Sigmoid colon (tissue), 7 donors: ENCODE data around the gene NRXN3. TPM values are rescaled to one million over a fixed set of nuclear protein-coding genes. Genes with fewer than 3 reads are reported as not detected.

Experiments used
- DNase-seq: peaks from one replicate; pipeline ENCODE4 v3.0.0-alpha.2; 2019
- H3K27ac ChIP-seq, 4 donors: fragments of 200-600 bp; sonication (generic); one replicate each; pipeline ENCODE4 v1.5.1; 2016 to 2019; ENCODE audit warnings: mild to moderate bottlenecking in 1 of 4
- H3K27me3 ChIP-seq, 3 donors: fragments of 200-600 bp; sonication (generic); one replicate each; pipeline ENCODE4 v1.5.1; 2019; ENCODE audit warnings: mild to moderate bottlenecking in 1 of 3
- H3K36me3 ChIP-seq, 4 donors: fragments of 200-600 bp; sonication (generic); one replicate each; pipeline ENCODE4 v1.5.1; 2016 to 2019
- H3K4me1 ChIP-seq, 4 donors: fragments of 200-600 bp; sonication (generic); one replicate each; pipeline ENCODE4 v1.5.1; 2017 to 2019
- H3K4me3 ChIP-seq, 4 donors: fragments of 200-600 bp; sonication (generic); one replicate each; pipeline ENCODE4 v1.5.1; 2017 to 2019; ENCODE audit warnings: mild to moderate bottlenecking in 2 of 4, moderate library complexity in 1 of 4
- H3K9me3 ChIP-seq, 4 donors: fragments of 200-600 bp in 3 of 4; sonication (generic) in 3 of 4; one replicate each; pipeline versions ENCODE4 v1.5.1 to v1.6.1; 2013 to 2019
- CTCF ChIP-seq, 4 experiments: fragments of 450-650 bp in 3 of 4; fragments of 200-600 bp in 1 of 4; IDR thresholded peaks; one replicate each; pipeline ENCODE4 v1.5.1; 2016 to 2019; ENCODE audit warnings: antibody characterized with exemption in 4 of 4, mild to moderate bottlenecking in 3 of 4, moderate library complexity in 2 of 4
- EP300 ChIP-seq, 4 donors: sonication (generic); formaldehyde crosslinking; IDR thresholded peaks; one replicate each; pipeline ENCODE4 v1.6.1; 2017; ENCODE audit warnings: antibody characterized with exemption in 4 of 4
- POLR2A ChIP-seq, 2 donors: fragments of 450-650 bp; IDR thresholded peaks; one replicate each; pipeline ENCODE4 v1.6.1; 2016; ENCODE audit warnings: antibody characterized with exemption in 2 of 2, mild to moderate bottlenecking in 2 of 2, moderate library complexity in 2 of 2
- POLR2AphosphoS5 ChIP-seq, 4 donors: sonication (generic); formaldehyde crosslinking; IDR thresholded peaks; one replicate each; pipeline ENCODE4 v1.6.1; 2017; ENCODE audit warnings: antibody characterized with exemption in 4 of 4
- WGBS, 2 donors: extraction: QIAGEN DNeasy Blood & Tissue Kit; methylation state at CpG; one replicate each; pipeline ENCODE4 v1.1.7; 2013; 5-methylcytosine and 5-hydroxymethylcytosine counted together
- intact Hi-C: fragments of 100-400 bp; cut with DNase I; formaldehyde crosslinking; loops from one replicate; pipeline ENCODE4 v1.15.1; 2023
- polyA plus RNA-seq, 3 donors: library from polyadenylated mRNA; stranded (reverse); fragments of 200-250 nt; gene quantifications; one replicate each; pipeline ENCODE4 v1.2.3, GENCODE V29; 2013
- total RNA-seq, 4 donors: library from RNA; depleted of rRNA; stranded (reverse); fragments of >200 nt; gene quantifications; one replicate each; pipeline ENCODE4 v1.1.0, GENCODE V29; 2016
- donor health status: healthy with polysubstance abuse.
- donor health status: Bipolar disorder and iron deficiency.
- donor health status: healthy.

NRXN3 gene
- total and polyA plus RNA-seq, 7 donors = 0.23 to 46.3 (median 23.2) TPM

DNA sequence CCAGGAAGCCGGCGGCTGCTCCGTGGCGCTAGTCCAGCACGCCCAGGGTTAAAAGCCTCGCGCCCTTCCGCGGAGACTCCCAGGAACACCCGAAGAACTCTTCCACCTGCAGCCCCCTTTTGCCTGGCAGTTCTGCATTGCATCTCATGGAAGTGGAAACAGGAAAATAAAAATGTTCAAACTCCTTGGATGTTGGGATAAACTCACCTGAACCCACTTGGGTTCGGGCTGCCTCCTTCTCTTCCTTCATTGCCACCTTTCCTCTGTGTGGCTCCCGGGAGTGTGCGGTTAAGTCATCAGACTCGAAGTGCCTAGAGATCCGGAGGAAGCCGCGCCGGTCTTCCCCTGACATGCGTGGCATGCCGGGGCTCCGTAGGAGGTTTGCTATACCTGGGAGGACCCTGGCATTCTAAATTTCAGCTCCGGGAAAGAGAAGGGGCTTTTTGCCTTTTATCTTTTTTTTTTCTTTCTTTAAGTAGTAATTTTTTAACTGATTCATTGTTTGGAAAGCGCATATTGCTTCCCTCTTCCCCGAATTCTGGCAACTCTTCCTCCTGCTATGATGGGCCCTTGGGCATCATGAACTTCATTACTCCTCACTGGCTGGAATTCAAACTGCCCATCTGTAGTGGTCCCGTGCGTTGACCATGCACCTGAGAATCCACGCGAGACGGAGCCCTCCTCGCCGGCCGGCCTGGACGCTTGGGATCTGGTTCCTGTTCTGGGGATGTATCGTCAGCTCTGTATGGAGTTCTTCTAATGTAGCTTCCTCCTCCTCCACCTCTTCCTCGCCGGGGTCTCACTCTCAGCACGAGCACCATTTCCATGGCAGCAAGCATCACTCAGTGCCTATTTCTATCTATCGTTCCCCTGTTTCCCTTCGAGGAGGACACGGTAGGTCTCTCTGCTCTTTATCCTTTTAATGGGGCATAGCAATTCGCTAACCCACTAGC, 1109.7 kb downstream of the NRXN3 start:
- H3K27ac ChIP-seq = peak overlapping the region; percentile 67 to 81 (median 76)
- H3K9me3 ChIP-seq = no peaks in the 10 kb centered on the region
- peaks cover 0 to 44% (median 20%) of the 10 kb centered on the region in 4 donors for H3K4me1 ChIP-seq
- peak overlapping the region; percentile 63 to 66 (median 65) for H3K4me3 ChIP-seq
- no peak for DNase-seq
- WGBS, 2 donors = 3 to 5% methylated on average over 41 of the region's 41 CpGs
- H3K36me3 ChIP-seq = no peaks in the 10 kb centered on the region
- intact Hi-C loops = loop anchor here (2.0 to 10.0 kb wide), 2 partner anchors 89 to 225 kb away; no protein-coding TSS in a partner anchor
- no peaks in the 10 kb centered on the region for H3K27me3 ChIP-seq
- no peak for TF ChIP-seq EP300 (IDR thresholded peaks at IDR 0.05)
- no peak for TF ChIP-seq POLR2A (IDR thresholded peaks at IDR 0.05)
- TF ChIP-seq CTCF (IDR thresholded peaks at IDR 0.05) = no peak
- TF ChIP-seq POLR2AphosphoS5 (IDR thresholded peaks at IDR 0.05) = no peak

DNA sequence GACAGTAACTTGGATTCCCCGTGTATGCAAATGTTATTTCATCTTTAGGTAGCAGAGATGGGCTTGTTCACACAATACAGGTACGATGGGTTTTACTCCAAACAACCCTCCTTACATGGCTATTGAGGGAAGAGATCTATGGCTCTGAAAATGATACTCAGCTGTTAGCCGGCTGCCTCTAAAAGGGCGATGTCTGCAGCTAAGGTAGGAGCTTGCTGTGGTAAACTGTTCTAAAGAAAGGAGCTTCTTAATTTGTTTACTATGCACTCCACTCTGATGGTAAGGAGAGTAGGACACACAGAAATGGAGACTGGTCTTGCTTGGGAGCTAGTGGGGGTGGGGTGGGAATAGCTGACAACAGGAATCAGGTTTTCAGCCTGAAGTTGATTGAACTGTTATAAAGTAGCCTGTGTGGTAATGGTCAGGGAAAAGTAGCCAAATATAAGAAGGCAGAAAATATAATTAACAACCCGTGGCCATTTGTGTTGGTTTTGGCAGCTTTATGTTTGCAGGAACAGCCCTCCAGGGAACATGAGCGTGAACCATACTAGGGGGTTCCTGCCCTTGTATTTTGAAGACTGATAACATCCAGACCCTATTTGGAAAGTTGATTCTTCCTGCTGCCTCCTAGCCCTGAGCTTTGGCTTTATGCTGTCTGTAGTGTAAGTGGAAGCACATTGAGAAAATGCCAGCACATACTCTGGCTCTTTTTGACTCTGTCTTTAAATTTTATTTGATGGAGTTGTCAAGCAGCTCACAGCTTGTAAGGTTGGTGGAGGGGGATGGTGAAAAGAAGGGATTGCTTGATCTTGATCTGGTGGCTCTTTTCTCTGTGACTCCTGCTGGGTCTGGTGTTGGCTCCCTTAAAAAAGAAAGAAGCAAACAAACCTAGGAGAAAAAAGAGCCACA, 1111.3 kb downstream of the NRXN3 start:
- H3K27ac ChIP-seq = peak overlapping the region; percentile 12 to 81 (median 76)
- no peaks in the 10 kb centered on the region for H3K27me3 ChIP-seq
- H3K9me3 ChIP-seq = no peaks in the 10 kb centered on the region
- H3K36me3 ChIP-seq = no peaks in the 10 kb centered on the region
- 15 to 41% methylated on average over 6 of the region's 6 CpGs for WGBS, 2 donors
- no peak for DNase-seq
- H3K4me1 ChIP-seq = peaks cover 0 to 49% (median 23%) of the 10 kb centered on the region in 4 donors
- TF ChIP-seq EP300 (IDR thresholded peaks at IDR 0.05) = no peak
- TF ChIP-seq POLR2A (IDR thresholded peaks at IDR 0.05) = no peak
- no peak for TF ChIP-seq CTCF (IDR thresholded peaks at IDR 0.05)
- no peak for TF ChIP-seq POLR2AphosphoS5 (IDR thresholded peaks at IDR 0.05)
- intact Hi-C loops = loop anchor here (10.0 kb wide), 1 partner anchor 227 kb away; no protein-coding TSS in a partner anchor
- peak overlapping the region; percentile 63 to 66 (median 65) for H3K4me3 ChIP-seq

GRCh38 chr14:79284621-79285020, 1114.4 kb downstream of the NRXN3 start:
- H3K27me3 ChIP-seq = no peaks in the 10 kb centered on the region
- intact Hi-C loops = loop anchor here (10.0 kb wide), 1 partner anchor 230 kb away; no protein-coding TSS in a partner anchor
- 93% methylated on average over 1 of the region's 1 CpG for WGBS, 2 donors
- H3K4me1 ChIP-seq = peaks cover 0 to 52% (median 30%) of the 10 kb centered on the region in 4 donors
- H3K27ac ChIP-seq = peak overlapping the region in 2 of 4 donors; percentile 20 to 34
- TF ChIP-seq EP300 (IDR thresholded peaks at IDR 0.05) (no peak), POLR2A (IDR thresholded peaks at IDR 0.05) (no peak), CTCF (IDR thresholded peaks at IDR 0.05) (no peak), POLR2AphosphoS5 (IDR thresholded peaks at IDR 0.05) (no peak)
- peak overlapping the region in 3 of 4 donors; percentile 11 to 66 (median 12) for H3K4me3 ChIP-seq
- no peaks in the 10 kb centered on the region for H3K36me3 ChIP-seq
- H3K9me3 ChIP-seq = no peaks in the 10 kb centered on the region
- no peak for DNase-seq

DNA sequence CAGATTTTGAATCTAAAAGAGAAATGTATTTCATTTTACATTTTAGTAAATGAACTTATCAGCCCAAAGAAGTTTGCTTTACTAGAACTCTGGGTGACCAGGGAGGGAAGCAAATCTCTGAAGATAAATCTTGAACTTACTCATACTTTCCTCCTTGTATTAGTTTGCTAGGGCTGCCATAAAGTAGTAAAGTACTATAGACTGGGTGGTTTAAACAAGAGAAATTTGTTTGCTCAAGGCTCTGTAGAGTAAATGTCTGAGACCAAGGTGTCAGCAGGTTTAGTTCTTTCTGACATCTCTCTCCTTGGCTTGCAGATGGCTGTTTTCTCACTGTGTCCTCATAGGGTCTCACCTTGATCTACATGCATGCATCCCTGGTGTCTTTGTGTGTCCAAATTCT, 1115.1 kb downstream of the NRXN3 start:
- no peaks in the 10 kb centered on the region for H3K27me3 ChIP-seq
- peak overlapping the region in 3 of 4 donors; percentile 0 to 66 (median 12) for H3K4me3 ChIP-seq
- H3K9me3 ChIP-seq = no peaks in the 10 kb centered on the region
- DNase-seq = no peak
- H3K36me3 ChIP-seq = no peaks in the 10 kb centered on the region
- H3K4me1 ChIP-seq = peaks cover 0 to 52% (median 30%) of the 10 kb centered on the region in 4 donors
- intact Hi-C loops = loop anchor here (10.0 kb wide), 1 partner anchor 230 kb away; no protein-coding TSS in a partner anchor
- H3K27ac ChIP-seq = peak overlapping the region in 3 of 4 donors; percentile 3 to 34 (median 23)
- TF ChIP-seq POLR2A (IDR thresholded peaks at IDR 0.05) = no peak
- TF ChIP-seq POLR2AphosphoS5 (IDR thresholded peaks at IDR 0.05) = no peak
